ES-I3 (cell line): ENCODE data around the gene NTN4.
"Not testable (repeated sequence)": the region's sequence is repeated elsewhere in the genome, so short reads cannot be mapped to it uniquely, and the experiment has no call there.

Source experiments
- H3K36me3 ChIP-seq: 2 replicates; pipeline ENCODE4 v1.6.1; 2013; ENCODE audit warnings: mild to moderate bottlenecking, low read length, control low read depth, moderate library complexity; ENCODE audit not compliant: insufficient read depth
- H3K4me1 ChIP-seq: 2 replicates; pipeline ENCODE4 v1.6.1; 2013; ENCODE audit warnings: mild to moderate bottlenecking, control low read depth, low read length; ENCODE audit not compliant: insufficient read depth
- H3K9ac ChIP-seq: 2 replicates; pipeline ENCODE4 v1.6.1; 2013; ENCODE audit warnings: low read depth, mild to moderate bottlenecking, low read length, moderate library complexity
- H3K9me3 ChIP-seq: 2 replicates; pipeline ENCODE4 v1.6.1; 2013; ENCODE audit warnings: mild to moderate bottlenecking, low read length, moderate library complexity; ENCODE audit not compliant: control insufficient read depth, insufficient read depth

Gene NTN4

DNA sequence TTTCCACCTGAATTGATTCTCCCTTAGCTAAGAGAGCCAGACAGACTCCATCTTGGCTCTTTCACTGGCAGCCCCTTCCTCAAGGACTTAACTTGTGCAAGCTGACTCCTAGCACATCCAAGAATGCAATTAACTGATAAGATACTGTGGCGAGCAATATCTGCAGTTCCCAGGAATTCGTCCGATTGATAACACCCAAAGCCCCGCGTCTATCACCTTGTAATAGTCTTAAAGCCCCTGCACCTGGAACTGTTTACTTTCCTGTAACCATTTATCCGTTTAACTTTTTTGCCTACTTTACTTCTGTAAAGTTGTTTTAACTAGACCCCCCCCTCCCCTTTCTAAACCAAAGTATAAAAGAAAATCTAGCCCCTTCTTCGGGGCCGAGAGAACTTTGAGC lies 44.5 kb downstream of the NTN4 start:
- H3K9ac ChIP-seq, H3K9me3 ChIP-seq, H3K4me1 ChIP-seq, H3K36me3 ChIP-seq: not testable (repeated sequence)

- no peaks in the 10 kb centered on the region for H3K9me3 ChIP-seq
- H3K36me3 ChIP-seq = no peaks in the 10 kb centered on the region
- no peak overlapping the region for H3K9ac ChIP-seq
- no peaks in the 10 kb centered on the region for H3K4me1 ChIP-seq
These were observed 48.0 kb downstream of the NTN4 start for GRCh38 chr12:95742586-95742985.

DNA sequence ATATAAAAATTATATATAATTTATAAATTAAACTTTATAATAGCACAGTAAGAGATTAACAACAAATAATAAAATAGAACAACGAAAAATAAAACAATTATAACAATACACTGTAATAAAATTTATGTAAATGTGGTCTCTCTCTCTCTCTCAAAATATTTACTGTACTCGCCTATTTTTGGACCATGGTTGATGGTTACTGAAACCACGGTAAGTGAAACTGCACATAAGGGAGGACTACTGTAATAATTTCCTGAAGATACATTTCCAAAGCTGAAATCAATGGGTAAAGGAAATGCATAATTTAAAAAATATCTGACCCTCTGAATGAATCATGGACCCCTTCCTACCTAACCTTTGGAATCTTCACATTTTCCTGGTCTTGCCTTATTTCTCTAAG lies 48.9 kb downstream of the NTN4 start:
- no peak overlapping the region for H3K9ac ChIP-seq
- no peaks in the 10 kb centered on the region for H3K4me1 ChIP-seq
- no peaks in the 10 kb centered on the region for H3K36me3 ChIP-seq
- no peaks in the 10 kb centered on the region for H3K9me3 ChIP-seq

- H3K9ac ChIP-seq = no peak overlapping the region
- no peaks in the 10 kb centered on the region for H3K36me3 ChIP-seq
- no peaks in the 10 kb centered on the region for H3K9me3 ChIP-seq
- H3K4me1 ChIP-seq = no peaks in the 10 kb centered on the region
These were observed 49.8 kb downstream of the NTN4 start for GRCh38 chr12:95740751-95741150.

DNA sequence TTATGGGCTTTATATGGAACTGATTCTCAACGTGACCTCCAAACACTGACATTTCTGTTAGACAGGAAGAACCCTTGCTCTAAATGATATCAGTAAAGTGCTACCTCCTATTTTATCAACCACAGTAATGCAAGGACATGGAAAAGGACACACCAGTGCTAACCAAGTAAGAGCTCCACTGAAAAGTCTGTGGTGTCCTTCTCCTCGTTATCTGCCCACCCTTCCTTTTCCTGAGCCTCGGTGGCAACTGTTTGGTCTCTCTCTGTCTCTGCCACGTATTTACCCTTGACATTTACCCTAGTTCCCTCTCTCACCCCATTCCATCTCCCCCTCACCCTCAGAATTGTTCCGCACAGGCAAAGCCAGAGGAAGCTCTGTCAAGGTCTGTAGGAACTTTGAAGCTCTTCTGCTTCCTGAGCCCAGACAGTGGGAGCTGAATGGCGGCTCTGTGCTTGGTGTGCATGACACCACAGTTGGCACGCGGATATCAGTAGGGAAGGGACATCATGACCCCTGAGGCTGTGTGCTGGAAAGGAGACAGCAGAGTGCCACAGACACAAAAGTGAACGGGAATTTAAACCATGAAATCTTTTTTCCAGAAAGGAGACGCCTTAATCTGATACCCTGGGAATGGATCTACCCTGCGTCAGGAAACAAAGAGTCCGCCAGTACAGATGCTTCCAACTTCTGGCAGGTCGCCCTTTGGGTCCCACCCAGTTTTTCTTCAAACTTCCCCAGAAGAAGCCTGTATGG lies 50.8 kb downstream of the NTN4 start:
- no peaks in the 10 kb centered on the region for H3K9me3 ChIP-seq
- no peak overlapping the region for H3K9ac ChIP-seq
- no peaks in the 10 kb centered on the region for H3K36me3 ChIP-seq
- H3K4me1 ChIP-seq = no peaks in the 10 kb centered on the region

GRCh38 chr12:95738024-95738611 lies 52.4 kb downstream of the NTN4 start:
- no peaks in the 10 kb centered on the region for H3K36me3 ChIP-seq
- H3K9me3 ChIP-seq = no peaks in the 10 kb centered on the region
- H3K9ac ChIP-seq = no peak overlapping the region
- H3K4me1 ChIP-seq = no peaks in the 10 kb centered on the region

- no peaks in the 10 kb centered on the region for H3K9me3 ChIP-seq
- no peak overlapping the region for H3K9ac ChIP-seq
- H3K36me3 ChIP-seq = no peaks in the 10 kb centered on the region
- no peaks in the 10 kb centered on the region for H3K4me1 ChIP-seq
These were observed 53.9 kb downstream of the NTN4 start for GRCh38 chr12:95736631-95737030.

DNA sequence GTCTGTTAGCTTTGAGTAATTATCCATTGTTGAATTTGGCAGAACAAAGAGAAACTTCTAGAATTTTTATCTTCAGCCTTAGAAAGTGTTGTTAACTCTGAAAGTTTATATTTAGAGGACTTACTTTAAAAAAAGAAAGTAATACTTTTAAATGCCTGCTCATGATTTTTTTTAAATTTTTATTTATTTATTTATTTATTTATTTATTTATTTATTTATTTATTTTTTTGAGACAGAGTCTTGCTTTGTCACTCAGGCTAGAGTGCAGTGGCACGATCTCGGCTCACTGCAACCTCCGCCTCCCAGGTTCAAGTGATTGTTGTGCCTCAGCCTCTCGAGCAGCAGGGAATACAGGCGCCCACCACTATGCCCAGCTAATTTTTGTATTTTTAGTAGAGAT lies 54.8 kb downstream of the NTN4 start:
- H3K9me3 ChIP-seq, H3K36me3 ChIP-seq, H3K4me1 ChIP-seq, H3K9ac ChIP-seq: not testable (repeated sequence)

DNA sequence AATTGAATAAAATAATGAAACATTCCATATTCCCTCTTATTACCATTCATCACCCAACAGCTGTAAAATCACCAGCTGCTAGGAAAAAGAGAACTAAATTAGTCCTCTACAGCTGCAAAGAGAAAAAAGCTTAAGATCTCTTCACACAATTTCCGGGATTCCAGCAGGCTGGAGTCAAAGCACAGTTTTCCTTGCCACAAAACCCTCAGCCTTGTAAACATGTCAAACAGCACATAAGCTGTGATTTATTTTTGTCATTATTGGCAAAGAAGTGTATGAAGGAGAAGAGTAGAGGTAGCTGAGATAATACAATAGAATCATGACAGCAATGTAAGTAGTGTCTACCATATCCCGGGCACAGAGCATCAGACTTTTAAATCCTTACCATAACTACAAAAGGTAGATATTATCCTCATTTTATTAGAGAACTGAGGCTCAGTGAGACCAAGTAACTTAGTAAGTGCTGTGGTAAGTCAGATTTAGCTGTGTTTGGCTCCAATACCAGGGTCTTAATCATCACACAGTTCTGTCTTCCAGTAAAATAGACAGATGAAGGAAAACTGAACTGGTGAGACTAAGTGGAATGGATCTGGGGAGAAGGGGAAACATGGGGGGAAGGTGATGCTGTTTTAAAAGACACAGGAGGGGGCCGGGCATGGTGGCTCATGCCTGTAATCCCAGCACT lies 57.3 kb downstream of the NTN4 start:
- H3K9ac ChIP-seq = no peak overlapping the region
- H3K4me1 ChIP-seq = no peaks in the 10 kb centered on the region
- no peaks in the 10 kb centered on the region for H3K9me3 ChIP-seq
- H3K36me3 ChIP-seq = no peaks in the 10 kb centered on the region

DNA sequence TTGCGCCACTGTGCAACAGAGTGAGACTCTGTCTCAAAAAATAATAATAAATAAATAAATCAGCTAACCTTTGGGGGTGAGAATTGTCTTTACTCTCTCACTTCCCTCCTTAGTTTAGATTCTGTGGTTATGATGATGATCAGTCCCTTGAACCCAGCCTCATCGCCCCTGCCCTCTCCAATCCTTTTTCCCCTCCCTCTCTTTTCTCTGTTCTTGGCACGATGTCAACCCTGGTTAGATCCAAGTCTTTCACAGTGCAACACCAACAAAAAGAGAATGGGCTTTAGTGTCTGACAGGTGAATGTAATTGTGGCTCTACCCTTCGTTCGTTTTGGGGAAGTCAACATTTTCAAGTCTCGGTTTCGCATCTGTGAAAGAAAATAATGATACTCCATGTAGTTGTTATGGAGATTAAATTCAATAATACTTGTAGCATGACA lies 59.0 kb downstream of the NTN4 start:
- no peaks in the 10 kb centered on the region for H3K36me3 ChIP-seq
- no peaks in the 10 kb centered on the region for H3K4me1 ChIP-seq
- H3K9me3 ChIP-seq = no peaks in the 10 kb centered on the region
- no peak overlapping the region for H3K9ac ChIP-seq

DNA sequence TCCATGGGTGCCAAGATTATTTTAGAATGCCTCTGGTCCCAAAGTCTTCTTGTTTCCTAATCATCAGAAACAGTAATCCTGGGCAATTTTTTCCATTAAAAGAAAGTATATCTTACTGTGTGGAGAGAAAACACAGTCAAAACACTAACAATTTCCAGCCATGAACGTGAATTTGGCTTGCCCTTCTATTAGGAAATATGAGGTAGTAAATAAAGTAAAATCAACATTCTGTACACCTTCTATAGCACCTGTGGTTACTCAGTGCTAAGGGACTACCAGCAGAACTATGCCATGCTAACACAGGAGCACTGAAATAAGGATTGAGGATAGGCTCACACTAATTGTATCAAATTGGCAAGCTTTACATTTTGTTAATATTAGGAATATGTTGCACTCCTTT lies 60.1 kb downstream of the NTN4 start:
- H3K9ac ChIP-seq = no peak overlapping the region
- H3K9me3 ChIP-seq = no peaks in the 10 kb centered on the region
- no peaks in the 10 kb centered on the region for H3K36me3 ChIP-seq

GRCh38 chr12:95726903-95727302 lies 63.7 kb downstream of the NTN4 start:
- Histone ChIP-seq H3K9me3 (no peaks in the 10 kb centered on the region), H3K4me1 (no peaks in the 10 kb centered on the region), H3K9ac (no peak overlapping the region), H3K36me3 (no peaks in the 10 kb centered on the region)

More for the DNA sequence above, 60.1 kb downstream of the NTN4 start:
- no peaks in the 10 kb centered on the region for H3K4me1 ChIP-seq

GRCh38 chr12:95724767-95725166 lies 65.8 kb downstream of the NTN4 start:
- Histone ChIP-seq H3K4me1 (peaks cover 9% of the 10 kb centered on the region), H3K9ac (no peak overlapping the region), H3K9me3 (no peaks in the 10 kb centered on the region), H3K36me3 (no peaks in the 10 kb centered on the region)

- peaks cover 17% of the 10 kb centered on the region for H3K4me1 ChIP-seq
These were observed 66.7 kb downstream of the NTN4 start for GRCh38 chr12:95723693-95724384.

More at GRCh38 chr12:95723693-95724384, 66.7 kb downstream of the NTN4 start:
- Histone ChIP-seq H3K36me3 (no peaks in the 10 kb centered on the region), H3K9me3 (no peaks in the 10 kb centered on the region), H3K9ac (no peak overlapping the region)
